Astrocyte (in vitro differentiated cells and primary cell): ENCODE measurements around the gene MAP2. TPM values are rescaled to one million over a fixed set of nuclear protein-coding genes. Genes with fewer than 3 reads are reported as not detected.

ENCODE experiments used
- DNase-seq: peaks from one replicate; pipeline ENCODE4 v3.0.0-alpha.2; 2010; ENCODE audit warnings: low read depth
- FAIRE-seq: peaks from 2 replicates; lab custom pipeline; 2011; peaks lifted over from hg19 to GRCh38; lab: Jason Lieb, UNC
- H2AFZ ChIP-seq: 2 replicates; pipeline ENCODE4 v1.6.0; 2012; ENCODE audit warnings: low read depth, low read length, inconsistent platforms
- H3K27ac ChIP-seq: 2 replicates; pipeline ENCODE4 v1.5.1; 2011; ENCODE audit warnings: low read depth, low read length, inconsistent platforms
- H3K27me3 ChIP-seq: 2 replicates; pipeline ENCODE4 v1.6.0; 2011; ENCODE audit warnings: low read length, inconsistent platforms; ENCODE audit not compliant: insufficient read depth
- H3K36me3 ChIP-seq: 2 replicates; pipeline ENCODE4 v1.5.1; 2011; ENCODE audit warnings: low read length, inconsistent platforms; ENCODE audit not compliant: insufficient read depth
- H3K4me1 ChIP-seq: 2 replicates; pipeline ENCODE4 v1.5.1; 2011; ENCODE audit warnings: low read length, inconsistent platforms; ENCODE audit not compliant: insufficient read depth
- H3K4me2 ChIP-seq: 2 replicates; pipeline ENCODE4 v1.6.0; 2012; ENCODE audit warnings: low read length, inconsistent platforms
- H3K4me3 ChIP-seq: 2 replicates; pipeline ENCODE4 v1.5.1; 2011; ENCODE audit warnings: low read depth, mild to moderate bottlenecking, low read length, inconsistent platforms; ENCODE audit not compliant: insufficient read depth
- H3K79me2 ChIP-seq: 2 replicates; pipeline ENCODE4 v1.6.0; 2012; ENCODE audit warnings: mild to moderate bottlenecking, low read length, inconsistent platforms; ENCODE audit not compliant: insufficient read depth
- H3K9ac ChIP-seq: 2 replicates; pipeline ENCODE4 v1.6.0; 2012; ENCODE audit warnings: mild to moderate bottlenecking, low read length, inconsistent platforms
- H3K9me3 ChIP-seq: 2 replicates; pipeline ENCODE4 v1.5.1; 2012; ENCODE audit warnings: low read depth, mild to moderate bottlenecking, low read length, inconsistent platforms; ENCODE audit not compliant: insufficient read depth
- H4K20me1 ChIP-seq: 2 replicates; pipeline ENCODE4 v1.6.0; 2012; ENCODE audit warnings: low read length, inconsistent platforms; ENCODE audit not compliant: insufficient read depth
- H3K27ac Mint-ChIP-seq: one replicate; pipeline ENCODE4 v1.8.0; 2021; ENCODE audit warnings: mild to moderate bottlenecking, mixed read lengths; ENCODE audit not compliant: unreplicated experiment
- H3K27me3 Mint-ChIP-seq: one replicate; pipeline ENCODE4 v1.8.0; 2021; ENCODE audit warnings: low read depth, mixed read lengths; ENCODE audit not compliant: unreplicated experiment
- H3K36me3 Mint-ChIP-seq: one replicate; pipeline ENCODE4 v1.8.0; 2021; ENCODE audit warnings: low read depth, mixed read lengths; ENCODE audit not compliant: unreplicated experiment
- H3K4me1 Mint-ChIP-seq: one replicate; pipeline ENCODE4 v1.8.0; 2021; ENCODE audit warnings: low read depth, mixed read lengths; ENCODE audit not compliant: unreplicated experiment
- H3K4me3 Mint-ChIP-seq: one replicate; pipeline ENCODE4 v1.8.0; 2021; ENCODE audit warnings: mild to moderate bottlenecking, moderate library complexity, mixed read lengths; ENCODE audit not compliant: unreplicated experiment
- H3K9me3 Mint-ChIP-seq: one replicate; pipeline ENCODE4 v1.8.0; 2021; ENCODE audit warnings: mild to moderate bottlenecking, mixed read lengths; ENCODE audit not compliant: unreplicated experiment
- EZH2 ChIP-seq: IDR thresholded peaks from 2 replicates; pipeline ENCODE4 v1.6.1; 2012; ENCODE audit warnings: mild to moderate bottlenecking, low read length, inconsistent platforms; ENCODE audit not compliant: insufficient read depth
- total RNA-seq: library from RNA; stranded (reverse); gene quantifications from 2 replicates; pipeline ENCODE4 v1.2.1, GENCODE V29; 2021
- TF ChIP-seq, protein P1 (sequence below): IDR thresholded peaks from 2 replicates; pipeline ENCODE4 v1.5.1; 2011; ENCODE audit warnings: low read depth, mild to moderate bottlenecking, inconsistent platforms, low read length, moderate library complexity; ENCODE audit not compliant: insufficient read depth

Gene MAP2
- total RNA-seq, 1 donor from 2014 or later = 15.9 TPM

DNA sequence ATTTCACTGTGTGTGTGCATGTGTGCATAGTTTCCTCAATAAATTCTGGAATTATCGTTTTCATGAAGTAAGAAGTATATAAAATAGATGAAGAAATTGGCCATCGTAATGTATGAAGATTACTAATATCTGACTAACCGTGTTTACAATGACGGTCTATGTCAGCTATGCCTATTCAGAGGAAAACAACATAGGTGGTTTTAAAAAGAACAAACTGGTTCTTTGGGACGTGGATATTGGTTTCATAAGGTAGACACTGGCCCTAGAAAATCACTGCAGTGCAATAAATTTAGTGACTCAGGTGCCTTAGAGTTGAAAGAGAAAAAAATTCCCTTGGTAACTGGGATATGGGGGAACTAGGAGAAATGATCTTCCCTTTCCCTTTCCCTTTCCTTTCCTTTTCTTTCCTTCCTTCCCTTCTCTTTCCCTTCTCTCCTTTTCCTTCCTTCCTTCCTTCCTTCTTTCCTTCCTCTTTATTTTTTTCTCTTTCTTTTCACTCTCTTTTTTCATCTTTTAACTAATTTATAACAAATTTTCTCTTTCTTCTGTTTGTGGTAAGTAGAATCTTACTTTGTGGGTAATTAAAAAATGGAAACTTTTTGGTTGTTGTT is 36.4 kb downstream of the MAP2 start:
- H3K4me3 Mint-ChIP-seq = no peak overlapping the region
- Histone ChIP-seq H4K20me1 (no peaks in the 10 kb centered on the region), H3K4me1 (no peaks in the 10 kb centered on the region), H3K9ac (no peak overlapping the region), H2AFZ (no peak overlapping the region), H3K27me3 (no peaks in the 10 kb centered on the region), H3K4me2 (no peak overlapping the region), H3K4me3 (no peak overlapping the region), H3K36me3 (no peaks in the 10 kb centered on the region), H3K9me3 (no peaks in the 10 kb centered on the region), H3K27ac (no peak overlapping the region), H3K79me2 (no peaks in the 10 kb centered on the region)
- DNase-seq (no peak), FAIRE-seq (no peak)
- no peak overlapping the region for H3K27ac Mint-ChIP-seq
- H3K27me3 Mint-ChIP-seq = no peaks in the 10 kb centered on the region
- H3K9me3 Mint-ChIP-seq = no peaks in the 10 kb centered on the region
- H3K36me3 Mint-ChIP-seq = no peaks in the 10 kb centered on the region
- H3K4me1 Mint-ChIP-seq = no peaks in the 10 kb centered on the region
- no peak for TF ChIP-seq EZH2
- TF ChIP-seq, protein P1, sequence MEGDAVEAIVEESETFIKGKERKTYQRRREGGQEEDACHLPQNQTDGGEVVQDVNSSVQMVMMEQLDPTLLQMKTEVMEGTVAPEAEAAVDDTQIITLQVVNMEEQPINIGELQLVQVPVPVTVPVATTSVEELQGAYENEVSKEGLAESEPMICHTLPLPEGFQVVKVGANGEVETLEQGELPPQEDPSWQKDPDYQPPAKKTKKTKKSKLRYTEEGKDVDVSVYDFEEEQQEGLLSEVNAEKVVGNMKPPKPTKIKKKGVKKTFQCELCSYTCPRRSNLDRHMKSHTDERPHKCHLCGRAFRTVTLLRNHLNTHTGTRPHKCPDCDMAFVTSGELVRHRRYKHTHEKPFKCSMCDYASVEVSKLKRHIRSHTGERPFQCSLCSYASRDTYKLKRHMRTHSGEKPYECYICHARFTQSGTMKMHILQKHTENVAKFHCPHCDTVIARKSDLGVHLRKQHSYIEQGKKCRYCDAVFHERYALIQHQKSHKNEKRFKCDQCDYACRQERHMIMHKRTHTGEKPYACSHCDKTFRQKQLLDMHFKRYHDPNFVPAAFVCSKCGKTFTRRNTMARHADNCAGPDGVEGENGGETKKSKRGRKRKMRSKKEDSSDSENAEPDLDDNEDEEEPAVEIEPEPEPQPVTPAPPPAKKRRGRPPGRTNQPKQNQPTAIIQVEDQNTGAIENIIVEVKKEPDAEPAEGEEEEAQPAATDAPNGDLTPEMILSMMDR = no peak

- TF ChIP-seq, protein P1 = peak; percentile 15
- TF ChIP-seq EZH2 = no peak
- H3K36me3 ChIP-seq = no peaks in the 10 kb centered on the region
- Mint-ChIP-seq H3K9me3 (no peaks in the 10 kb centered on the region), H3K4me1 (no peaks in the 10 kb centered on the region), H3K36me3 (no peaks in the 10 kb centered on the region), H3K27me3 (no peaks in the 10 kb centered on the region), H3K4me3 (no peak overlapping the region), H3K27ac (no peak overlapping the region)
- no peaks in the 10 kb centered on the region for H3K27me3 ChIP-seq
- H3K79me2 ChIP-seq = no peaks in the 10 kb centered on the region
- no peak overlapping the region for H3K27ac ChIP-seq
- FAIRE-seq (no peak), DNase-seq (no peak)
- H3K4me1 ChIP-seq = no peaks in the 10 kb centered on the region
- no peaks in the 10 kb centered on the region for H4K20me1 ChIP-seq
- no peaks in the 10 kb centered on the region for H3K9me3 ChIP-seq
- H2AFZ ChIP-seq = no peak overlapping the region
- H3K4me2 ChIP-seq = no peak overlapping the region
- H3K9ac ChIP-seq = no peak overlapping the region
- H3K4me3 ChIP-seq = no peak overlapping the region
These were observed 39.4 kb downstream of the MAP2 start for GRCh38 chr2:209463226-209463625.

GRCh38 chr2:209463835-209464234 is 40.0 kb downstream of the MAP2 start:
- no peak for FAIRE-seq
- Mint-ChIP-seq H3K4me1 (no peaks in the 10 kb centered on the region), H3K27ac (no peak overlapping the region), H3K4me3 (no peak overlapping the region), H3K27me3 (no peaks in the 10 kb centered on the region), H3K9me3 (no peaks in the 10 kb centered on the region), H3K36me3 (no peaks in the 10 kb centered on the region)
- Histone ChIP-seq H3K9me3 (no peaks in the 10 kb centered on the region), H3K9ac (no peak overlapping the region), H4K20me1 (no peaks in the 10 kb centered on the region), H3K4me3 (no peak overlapping the region), H3K36me3 (no peaks in the 10 kb centered on the region), H3K4me2 (no peak overlapping the region), H3K27me3 (no peaks in the 10 kb centered on the region), H2AFZ (no peak overlapping the region), H3K79me2 (no peaks in the 10 kb centered on the region), H3K27ac (no peak overlapping the region), H3K4me1 (no peaks in the 10 kb centered on the region)
- no peak for TF ChIP-seq EZH2
- TF ChIP-seq, protein P1 = no peak
- DNase-seq = no peak
